ENCODE data around the gene CYTH4.

Gene CYTH4

DNA sequence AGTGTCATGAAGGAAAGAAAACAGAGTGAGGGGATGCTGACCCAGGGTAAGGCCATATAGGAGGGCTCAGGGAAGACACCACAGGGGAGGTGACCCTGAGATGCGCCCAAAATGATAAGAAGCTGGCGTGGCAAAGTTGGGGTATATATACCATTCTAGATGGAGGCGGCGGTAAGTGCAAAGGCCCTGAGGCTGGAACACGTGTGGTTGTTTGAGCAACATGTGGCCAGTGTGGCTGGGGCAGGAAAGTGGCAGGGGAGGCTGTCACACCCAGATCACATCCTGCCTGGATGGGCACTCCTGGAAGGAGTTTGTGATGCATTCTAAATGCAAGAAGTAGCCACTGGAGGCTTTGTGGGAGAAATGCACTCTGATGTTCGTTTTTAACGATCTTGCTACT is 70.2 kb downstream of the CYTH4 start:
- DNase-seq = no peak

DNA sequence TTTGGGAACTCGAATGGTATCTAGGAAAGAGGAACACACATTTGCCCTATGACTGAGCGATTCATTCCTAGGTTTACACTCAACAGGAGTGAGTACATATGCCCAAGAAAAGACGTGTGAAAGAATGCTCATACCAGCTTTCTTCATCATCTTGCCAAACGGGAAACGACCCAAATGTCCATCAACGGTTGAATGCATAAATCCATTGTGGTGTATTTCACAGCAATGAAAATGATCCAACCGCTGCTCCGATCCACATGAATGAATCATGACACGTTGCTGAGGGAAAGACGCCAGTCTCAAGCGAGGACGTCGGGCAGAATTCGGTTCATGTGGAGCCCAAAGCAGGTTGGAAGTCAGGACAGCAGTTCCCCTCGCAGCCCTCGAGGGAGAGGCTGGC is 71.5 kb downstream of the CYTH4 start:
- no peak for DNase-seq

DNA sequence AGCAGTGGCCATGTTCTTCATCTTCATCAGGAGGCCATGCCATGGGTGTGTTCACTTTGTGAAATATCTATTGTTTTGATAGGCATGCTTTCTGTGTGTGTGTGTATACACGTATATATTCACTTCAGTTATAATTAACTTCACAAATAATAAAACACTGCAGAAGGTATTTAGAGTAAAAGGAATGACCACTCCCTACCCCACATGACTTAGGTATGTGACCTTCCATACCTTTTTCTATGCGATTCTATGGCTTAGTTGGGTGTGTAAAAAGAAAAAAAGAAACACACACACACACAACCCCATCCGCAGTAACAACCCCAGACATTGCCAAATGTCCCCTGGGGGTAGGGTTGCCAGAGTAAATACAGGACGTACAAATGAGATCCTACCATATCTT is 72.0 kb downstream of the CYTH4 start:
- DNase-seq = no peak

DNA sequence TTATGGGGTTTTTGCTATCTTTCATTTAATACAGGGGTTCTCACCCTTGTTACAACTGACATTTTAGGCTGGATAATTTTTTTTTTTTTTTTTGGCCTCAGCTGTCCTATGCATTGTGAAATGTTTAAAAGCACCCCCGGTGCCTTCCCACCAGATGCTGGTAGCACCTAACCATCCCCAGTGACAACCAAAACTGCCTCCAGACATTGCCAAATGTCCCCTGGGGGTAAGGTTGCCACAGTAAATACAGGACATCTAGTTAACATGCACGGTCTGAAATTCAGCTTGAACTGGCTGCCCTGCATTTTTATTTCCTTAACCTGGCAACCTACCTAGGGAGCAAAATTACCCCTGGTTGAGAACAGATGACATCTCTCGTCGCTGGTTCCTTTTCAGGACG is 72.4 kb downstream of the CYTH4 start:
- no peak for DNase-seq

DNA sequence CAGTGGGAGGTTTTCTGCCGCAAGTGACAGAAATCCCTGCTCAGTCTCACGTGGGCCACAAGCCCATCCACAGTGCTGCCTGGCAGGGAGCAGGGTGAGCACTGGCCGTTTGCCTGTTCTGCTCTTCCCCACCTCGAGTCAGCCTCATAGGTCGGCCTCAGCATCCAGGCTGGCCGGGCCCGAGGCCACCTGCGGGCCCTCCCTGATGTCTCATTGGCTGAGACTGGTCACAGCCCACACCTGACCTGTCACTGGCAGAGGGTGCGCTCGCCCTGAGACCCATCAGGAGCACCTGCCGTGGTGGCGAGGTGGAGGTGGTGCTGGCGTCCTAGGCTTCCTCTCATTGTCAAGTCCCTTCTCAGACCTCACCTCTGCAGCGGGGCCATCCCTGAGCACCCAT is 72.9 kb downstream of the CYTH4 start:
- DNase-seq = no peak

DNA sequence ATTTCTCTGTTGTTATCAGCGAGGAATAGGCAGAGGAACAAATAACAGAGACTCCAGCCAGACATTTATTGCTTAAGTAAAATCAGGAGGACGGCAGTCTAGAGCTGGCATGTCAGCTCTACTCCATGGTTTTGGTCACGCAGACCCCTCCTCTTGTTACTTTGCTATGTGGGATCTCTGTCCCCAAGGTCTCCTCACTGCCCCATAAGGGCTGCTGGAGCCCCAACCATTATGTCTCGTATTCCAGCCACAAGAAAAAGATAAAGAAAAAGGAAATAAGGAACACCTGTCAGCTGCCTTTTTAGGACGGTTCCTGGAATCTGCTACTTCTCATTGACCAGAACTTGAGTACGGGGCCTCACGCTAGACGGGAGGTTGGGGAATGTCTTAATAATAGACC is 74.6 kb downstream of the CYTH4 start:
- DNase-seq = no peak

DNA sequence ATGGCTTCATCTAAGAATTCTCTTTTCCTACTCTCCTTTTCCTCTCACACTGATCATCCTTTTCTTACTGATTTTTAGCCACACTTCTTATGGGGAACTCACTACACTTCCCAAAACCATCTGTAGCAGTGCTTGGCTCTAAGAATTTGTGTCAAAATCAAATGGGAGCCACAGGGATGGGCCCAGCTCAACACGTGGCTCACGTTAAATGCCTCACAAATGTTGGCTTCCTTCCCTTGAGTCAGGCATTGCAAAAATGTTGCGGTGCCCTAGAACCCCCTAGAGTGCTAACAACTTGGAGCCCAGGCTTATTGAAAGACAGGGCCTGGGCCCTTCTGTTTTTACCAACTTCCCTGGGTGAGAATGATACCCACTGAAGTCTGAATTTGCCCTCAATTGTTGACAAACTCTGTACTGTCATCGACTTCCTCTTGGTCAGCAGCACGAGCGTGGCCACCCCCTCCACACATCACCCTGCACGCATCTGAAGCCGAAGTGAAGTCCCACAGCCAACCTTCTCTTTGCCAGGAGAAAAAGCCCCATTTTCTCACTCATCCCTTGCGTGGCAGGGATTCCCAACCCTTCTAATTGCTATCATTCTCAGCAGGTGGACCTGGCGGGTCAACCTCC is 75.3 kb downstream of the CYTH4 start:
- DNase-seq = no peak

DNA sequence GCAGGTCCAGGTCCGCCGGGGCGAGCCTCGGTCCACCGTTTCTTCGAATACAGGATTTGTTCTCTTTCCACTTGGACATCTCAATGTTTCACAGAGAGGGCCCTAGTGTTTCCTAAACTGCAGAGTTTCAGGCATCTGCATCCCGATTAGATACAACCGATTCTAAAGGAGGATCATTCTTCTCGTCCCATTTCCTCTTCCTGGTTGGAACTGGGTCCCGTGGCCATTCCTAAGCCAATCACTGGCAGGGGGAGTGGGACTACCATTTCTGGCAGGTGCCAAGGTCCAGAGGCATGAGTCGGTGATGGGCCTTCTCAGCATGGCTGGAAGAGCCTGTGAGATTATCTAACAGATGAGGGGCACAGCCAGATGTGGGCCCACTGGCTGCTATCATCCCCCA is 76.1 kb downstream of the CYTH4 start:
- no peak for DNase-seq

DNA sequence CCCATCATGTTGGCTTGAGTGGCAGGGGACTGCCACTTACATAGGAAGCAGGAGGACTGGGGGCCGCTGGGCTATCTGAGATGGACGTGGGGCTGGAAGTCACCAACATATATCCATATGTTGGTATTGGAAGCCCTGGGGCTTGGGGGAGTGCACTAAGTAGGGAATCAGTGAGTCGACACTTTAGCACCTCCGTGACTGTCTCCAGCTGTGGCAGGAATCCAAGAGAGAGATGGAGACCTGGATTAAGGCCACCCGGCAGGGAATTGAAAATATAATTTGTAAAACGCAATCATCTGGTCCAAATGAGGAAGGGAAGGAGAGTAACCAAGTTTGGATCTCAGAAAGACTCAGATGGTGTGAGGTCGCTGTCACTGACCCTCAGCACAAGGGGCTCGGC is 76.6 kb downstream of the CYTH4 start:
- DNase-seq = no peak

DNA sequence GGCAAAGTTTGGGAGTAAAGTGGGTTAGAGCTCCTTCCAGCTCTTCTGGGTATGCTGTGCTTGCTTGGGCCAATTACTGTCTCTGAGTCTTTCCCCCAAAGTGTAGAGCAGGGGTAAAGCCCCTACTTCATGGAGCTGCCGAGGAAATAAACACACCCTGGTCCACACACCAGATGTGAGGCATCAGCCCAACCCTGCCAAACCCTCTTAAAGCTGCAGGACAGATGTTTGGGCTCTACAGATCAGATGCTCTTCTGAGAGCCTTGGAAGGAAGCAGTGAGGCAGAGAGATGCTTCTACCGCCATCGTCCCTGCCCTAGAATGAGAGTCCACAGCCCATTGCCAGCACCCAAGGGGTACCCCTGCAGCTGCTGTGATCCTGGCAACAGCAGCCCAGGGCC is 80.3 kb downstream of the CYTH4 start:
- no peak for DNase-seq

DNA sequence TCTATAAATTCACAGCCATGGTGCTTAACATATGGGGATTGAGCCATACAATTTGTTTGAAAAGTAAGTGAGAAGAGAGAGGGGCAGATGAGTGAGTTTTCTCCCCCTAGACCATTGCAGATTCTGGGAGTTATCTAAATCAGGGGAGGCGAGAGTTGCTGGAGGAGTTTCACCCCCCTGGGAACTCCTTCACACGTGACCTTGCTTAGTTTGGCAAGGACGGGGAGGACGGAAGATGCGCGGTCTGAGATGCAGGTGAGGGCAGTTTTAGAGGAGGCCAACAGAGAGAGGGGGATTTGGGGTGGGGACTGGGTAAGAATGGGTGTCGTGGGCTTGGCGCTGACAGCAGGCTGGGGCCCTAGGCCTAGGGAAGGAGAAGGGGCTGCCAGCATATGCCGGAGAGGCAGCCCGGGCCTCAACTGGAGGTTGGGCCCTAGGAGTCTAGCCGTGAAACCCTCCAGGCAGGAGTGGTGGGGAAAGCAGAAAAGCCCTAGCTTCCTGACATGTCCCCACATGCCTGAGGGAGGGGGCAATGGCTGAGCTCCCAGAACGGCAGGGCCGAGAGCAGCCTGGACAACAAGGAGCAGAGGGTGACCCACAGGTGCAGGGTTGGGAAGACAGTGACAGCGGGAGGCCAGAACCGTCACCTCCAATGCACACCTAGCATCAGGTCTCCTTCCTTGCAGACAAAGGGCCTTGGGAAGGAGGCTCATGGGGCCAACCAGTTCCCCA is 81.1 kb downstream of the CYTH4 start:
- DNase-seq = no peak
